RWPE1 (cell line): ENCODE measurements around the gene SLC6A19.

Source experiments
- CTCF ChIA-PET: fragments of 350-600 bp; sonication (Branson Sonifier 250); formaldehyde crosslinking; extraction: SDS; loops from one replicate; lab custom pipeline; 2021; lab: Yijun Ruan, JAX
- POLR2A ChIA-PET: fragments of 400-600 bp; formaldehyde crosslinking; extraction: SDS; loops from one replicate; lab custom pipeline; 2020; ENCODE audit warnings: antibody characterized with exemption; ENCODE audit not compliant: low non-redundant PET; lab: Yijun Ruan, JAX
- DNase-seq: peaks from one replicate; pipeline ENCODE4 v3.0.0; 2012; ENCODE audit warnings: low spot score
- H3K27ac ChIP-seq: fragments of 450-650 bp; 2 replicates; pipeline ENCODE4 v1.5.1; 2017
- TF ChIP-seq, protein P1 (sequence below): fragments of 450-650 bp; conservative IDR thresholded peaks from 2 replicates; pipeline ENCODE4 v1.5.1; 2017; ENCODE audit warnings: low read depth, mild to moderate bottlenecking

Gene SLC6A19

DNA sequence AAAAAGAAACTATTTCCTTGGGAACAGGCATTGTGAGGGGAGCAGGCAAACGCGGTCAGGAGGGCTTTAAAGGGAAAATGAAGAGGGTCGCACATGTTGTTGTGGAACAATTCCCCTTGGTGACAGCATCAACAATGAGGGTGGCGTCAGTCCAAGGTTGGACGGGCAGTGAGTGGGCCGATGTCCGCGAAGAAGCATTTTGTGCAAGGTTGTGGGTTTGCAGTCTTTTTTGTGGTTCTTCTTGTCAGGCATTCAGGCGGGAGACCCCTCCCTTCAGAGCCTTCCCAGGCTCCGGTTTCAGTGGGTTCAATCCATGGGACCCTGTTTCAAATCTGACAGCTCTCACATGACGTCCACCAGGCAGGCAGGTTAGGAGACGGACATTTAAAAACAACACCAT, 11.1 kb upstream of the SLC6A19 start:
- ChIA-PET CTCF (no interaction called here), POLR2A (no interaction called here)
- no peak overlapping the region for H3K27ac ChIP-seq
- no peak for DNase-seq
- TF ChIP-seq, protein P1, sequence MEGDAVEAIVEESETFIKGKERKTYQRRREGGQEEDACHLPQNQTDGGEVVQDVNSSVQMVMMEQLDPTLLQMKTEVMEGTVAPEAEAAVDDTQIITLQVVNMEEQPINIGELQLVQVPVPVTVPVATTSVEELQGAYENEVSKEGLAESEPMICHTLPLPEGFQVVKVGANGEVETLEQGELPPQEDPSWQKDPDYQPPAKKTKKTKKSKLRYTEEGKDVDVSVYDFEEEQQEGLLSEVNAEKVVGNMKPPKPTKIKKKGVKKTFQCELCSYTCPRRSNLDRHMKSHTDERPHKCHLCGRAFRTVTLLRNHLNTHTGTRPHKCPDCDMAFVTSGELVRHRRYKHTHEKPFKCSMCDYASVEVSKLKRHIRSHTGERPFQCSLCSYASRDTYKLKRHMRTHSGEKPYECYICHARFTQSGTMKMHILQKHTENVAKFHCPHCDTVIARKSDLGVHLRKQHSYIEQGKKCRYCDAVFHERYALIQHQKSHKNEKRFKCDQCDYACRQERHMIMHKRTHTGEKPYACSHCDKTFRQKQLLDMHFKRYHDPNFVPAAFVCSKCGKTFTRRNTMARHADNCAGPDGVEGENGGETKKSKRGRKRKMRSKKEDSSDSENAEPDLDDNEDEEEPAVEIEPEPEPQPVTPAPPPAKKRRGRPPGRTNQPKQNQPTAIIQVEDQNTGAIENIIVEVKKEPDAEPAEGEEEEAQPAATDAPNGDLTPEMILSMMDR: no peak

DNA sequence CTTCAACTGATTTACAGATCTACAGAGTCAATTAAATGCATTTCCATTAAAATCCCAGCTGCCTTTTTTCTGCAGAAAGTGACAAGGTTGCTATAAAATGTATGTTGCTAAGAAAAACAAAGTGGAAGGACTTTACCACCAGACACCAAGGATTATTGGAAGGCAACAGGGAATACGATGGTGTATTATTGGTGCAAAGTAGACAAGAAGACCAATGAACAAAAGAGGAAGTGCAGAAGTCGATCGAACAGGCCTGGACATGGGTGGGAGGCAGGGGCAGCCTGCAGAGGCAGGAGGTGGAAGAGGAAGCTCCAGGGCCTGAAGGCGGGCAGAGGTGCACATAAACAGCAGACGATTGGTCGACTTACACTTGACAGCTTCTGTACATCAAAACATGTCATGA, 10.6 kb upstream of the SLC6A19 start:
- DNase-seq: no peak
- TF ChIP-seq, protein P1: no peak
- CTCF ChIA-PET: no interaction called here

DNA sequence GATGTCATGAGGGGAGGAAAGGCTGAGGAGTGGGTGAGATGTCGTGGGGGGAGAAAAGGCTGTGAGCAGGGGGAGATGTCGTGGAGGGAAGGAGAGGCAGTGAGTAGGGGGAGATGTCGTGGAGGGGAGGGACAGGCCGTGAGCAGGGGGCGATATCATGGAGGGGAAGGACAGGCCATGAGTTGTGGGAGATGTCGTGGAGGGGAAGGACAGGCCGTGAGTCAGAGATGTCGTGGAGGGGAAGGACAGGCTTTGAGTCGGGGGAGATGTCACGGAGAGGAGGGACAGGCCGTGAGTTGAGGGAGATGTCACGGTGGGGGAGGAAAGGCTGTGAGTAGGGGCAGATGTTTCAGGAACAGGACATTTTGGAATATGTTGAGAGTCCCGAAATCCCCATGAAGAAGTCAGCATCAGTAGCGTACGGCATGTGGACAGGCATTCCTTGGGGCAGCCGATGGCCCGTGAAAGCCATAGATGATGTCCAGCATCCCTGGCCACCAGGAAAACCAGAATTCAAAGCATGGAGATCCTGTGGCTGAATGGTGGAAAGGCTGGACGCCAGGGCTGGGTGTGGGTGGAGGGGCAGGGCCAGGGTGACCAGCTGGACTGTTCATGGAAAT, 8.3 kb upstream of the SLC6A19 start:
- TF ChIP-seq, protein P1: no peak
- H3K27ac ChIP-seq: no peak overlapping the region
- POLR2A ChIA-PET: no interaction called here
- CTCF ChIA-PET: interaction anchor here (0.8 kb wide), 1 partner anchor 83 kb away, joined by 3 read pairs; no protein-coding TSS in a partner anchor
- DNase-seq: no peak

More for the DNA sequence above, 10.6 kb upstream of the SLC6A19 start:
- no peak overlapping the region for H3K27ac ChIP-seq
- POLR2A ChIA-PET: no interaction called here

DNA sequence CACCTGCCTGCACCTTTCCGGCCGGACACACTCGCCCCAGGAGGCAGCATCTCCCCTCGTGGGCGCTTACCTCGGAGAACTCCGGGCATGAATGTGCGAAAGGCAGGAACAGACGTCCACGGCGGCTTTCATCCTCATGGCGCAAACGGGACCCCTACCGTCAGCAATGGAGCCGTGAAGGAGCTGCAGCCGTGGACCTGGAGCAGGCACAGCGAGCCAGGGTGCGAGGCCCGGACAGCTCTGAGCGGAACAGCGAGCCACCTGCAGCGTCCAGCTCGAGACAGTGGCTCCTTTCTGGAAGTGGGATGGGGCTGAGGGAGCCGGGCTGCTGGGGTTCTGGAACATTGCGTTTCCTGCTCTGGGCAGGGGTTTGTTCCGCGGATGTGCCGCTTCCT, 7.8 kb upstream of the SLC6A19 start:
- TF ChIP-seq, protein P1: no peak
- DNase-seq: no peak
- H3K27ac ChIP-seq: no peak overlapping the region
- CTCF ChIA-PET: interaction anchor here (0.8 kb wide), 1 partner anchor 84 kb away, joined by 3 read pairs; no protein-coding TSS in a partner anchor
- POLR2A ChIA-PET: no interaction called here

DNA sequence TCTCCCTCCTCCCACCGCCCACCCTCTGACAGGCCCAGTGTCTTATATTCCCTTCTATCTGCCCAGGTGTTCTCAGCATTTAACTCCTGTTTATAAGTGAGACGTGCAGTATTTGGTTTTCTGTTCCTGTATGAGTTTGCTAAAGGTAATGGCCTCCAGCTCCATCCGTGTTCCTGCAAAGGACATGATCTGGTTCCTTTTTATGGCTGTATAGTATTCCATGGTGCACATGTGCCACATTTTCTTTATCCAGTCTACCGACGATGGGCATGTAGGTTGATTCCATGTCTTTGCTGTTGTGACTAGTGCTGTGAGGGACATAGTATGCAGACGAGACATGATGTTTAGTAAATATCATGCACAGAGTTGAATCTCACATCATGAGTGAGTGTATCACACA, 7.0 kb upstream of the SLC6A19 start:
- TF ChIP-seq, protein P1: no peak
- ChIA-PET CTCF (interaction anchor here (0.7 to 0.9 kb wide), 2 partner anchors 20 to 188 kb away, joined by 3 read pairs; no protein-coding TSS in a partner anchor), POLR2A (no interaction called here)
- no peak overlapping the region for H3K27ac ChIP-seq
- no peak for DNase-seq

DNA sequence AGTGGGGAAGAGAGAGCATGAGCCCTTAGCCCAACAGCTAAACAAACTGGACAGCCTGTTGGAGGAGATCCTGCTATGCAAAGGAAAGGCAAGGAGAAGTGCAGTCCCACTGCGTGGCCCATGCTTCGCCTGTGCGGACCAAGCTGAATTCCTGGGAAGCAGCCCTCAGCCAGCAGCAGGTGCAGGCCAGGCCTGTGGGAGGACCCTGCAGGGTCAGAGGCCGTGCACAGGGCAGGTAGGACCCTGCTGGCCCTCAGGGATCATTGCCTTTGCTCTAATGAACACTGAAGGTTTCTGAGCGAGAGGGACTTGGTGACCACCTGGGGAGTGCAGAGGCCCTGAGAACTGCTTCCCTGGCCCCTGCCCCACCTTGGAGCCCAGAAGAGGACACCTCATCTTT, 6.0 kb upstream of the SLC6A19 start:
- POLR2A ChIA-PET: no interaction called here
- TF ChIP-seq, protein P1: no peak
- CTCF ChIA-PET: no interaction called here
- DNase-seq: no peak
- no peak overlapping the region for H3K27ac ChIP-seq
